Spinal cord (tissue), 10 donors: ENCODE data around the gene RAB30. TPM values are rescaled to one million over a fixed set of nuclear protein-coding genes. Genes with fewer than 3 reads are reported as not detected.
A peak's percentile ranks its signal among the peaks of the same experiment; 100 is the strongest.

Experiments
- DNase-seq, 6 donors: peaks; one replicate each; pipeline versions ENCODE4 v3.0.0 to v3.0.0-alpha.2; 2013 to 2015; ENCODE audit warnings: low spot score in 6 of 6, low read depth in 4 of 6
- H3K27ac ChIP-seq: one replicate; pipeline ENCODE4 v1.5.1; 2013; ENCODE audit warnings: low read depth, low read length, control low read depth
- H3K27me3 ChIP-seq: one replicate; pipeline ENCODE4 v1.6.1; 2013; ENCODE audit warnings: low read length; ENCODE audit not compliant: control insufficient read depth, insufficient read depth
- H3K36me3 ChIP-seq: one replicate; pipeline ENCODE4 v1.6.1; 2013; ENCODE audit warnings: low read length; ENCODE audit not compliant: control insufficient read depth, insufficient read depth
- H3K4me1 ChIP-seq: one replicate; pipeline ENCODE4 v1.6.1; 2013; ENCODE audit warnings: low read length; ENCODE audit not compliant: control insufficient read depth, insufficient read depth
- H3K4me3 ChIP-seq: one replicate; pipeline ENCODE4 v1.5.1; 2013; ENCODE audit warnings: low read depth, low read length, control low read depth
- H3K9me3 ChIP-seq: one replicate; pipeline ENCODE4 v1.6.1; 2013; ENCODE audit warnings: low read length; ENCODE audit not compliant: control insufficient read depth, insufficient read depth
- WGBS: methylation state at CpG from one replicate; pipeline ENCODE4 v1.1.5; 2013; ENCODE audit warnings: missing lambda C conversion rate; ENCODE audit not compliant: insufficient coverage; 5-methylcytosine and 5-hydroxymethylcytosine counted together
- polyA plus RNA-seq, 2 donors: library from polyadenylated mRNA; unstranded; fragments of 120-200 nt; gene quantifications; one replicate each; pipeline ENCODE4 v1.2.1, GENCODE V29; 2013; ENCODE audit not compliant: insufficient read length in 2 of 2
- total RNA-seq, 2 donors: library from RNA; depleted of rRNA in 1 of 2; stranded (reverse); fragments of 120-200 nt in 1 of 2; fragments of >200 nt in 1 of 2; gene quantifications; one replicate each; pipeline versions ENCODE4 v1.2.3 to v1.2.4, GENCODE V29; 2013 to 2014
- donor health status: healthy.

The RAB30 gene
- total and polyA plus RNA-seq, 4 donors: 24.3 to 69.8 (median 40.4) TPM

GRCh38 chr11:83006877-83007330 is 64.8 kb downstream of the RAB30 start:
- no peaks in the 10 kb centered on the region for H3K36me3 ChIP-seq
- WGBS: 67% methylated on average over 1 of the region's 1 CpG
- H3K27ac ChIP-seq: no peak overlapping the region
- DNase-seq: no peak
- H3K9me3 ChIP-seq: no peaks in the 10 kb centered on the region
- no peak overlapping the region for H3K4me3 ChIP-seq
- H3K27me3 ChIP-seq: no peaks in the 10 kb centered on the region
- H3K4me1 ChIP-seq: peaks cover 15% of the 10 kb centered on the region

DNA sequence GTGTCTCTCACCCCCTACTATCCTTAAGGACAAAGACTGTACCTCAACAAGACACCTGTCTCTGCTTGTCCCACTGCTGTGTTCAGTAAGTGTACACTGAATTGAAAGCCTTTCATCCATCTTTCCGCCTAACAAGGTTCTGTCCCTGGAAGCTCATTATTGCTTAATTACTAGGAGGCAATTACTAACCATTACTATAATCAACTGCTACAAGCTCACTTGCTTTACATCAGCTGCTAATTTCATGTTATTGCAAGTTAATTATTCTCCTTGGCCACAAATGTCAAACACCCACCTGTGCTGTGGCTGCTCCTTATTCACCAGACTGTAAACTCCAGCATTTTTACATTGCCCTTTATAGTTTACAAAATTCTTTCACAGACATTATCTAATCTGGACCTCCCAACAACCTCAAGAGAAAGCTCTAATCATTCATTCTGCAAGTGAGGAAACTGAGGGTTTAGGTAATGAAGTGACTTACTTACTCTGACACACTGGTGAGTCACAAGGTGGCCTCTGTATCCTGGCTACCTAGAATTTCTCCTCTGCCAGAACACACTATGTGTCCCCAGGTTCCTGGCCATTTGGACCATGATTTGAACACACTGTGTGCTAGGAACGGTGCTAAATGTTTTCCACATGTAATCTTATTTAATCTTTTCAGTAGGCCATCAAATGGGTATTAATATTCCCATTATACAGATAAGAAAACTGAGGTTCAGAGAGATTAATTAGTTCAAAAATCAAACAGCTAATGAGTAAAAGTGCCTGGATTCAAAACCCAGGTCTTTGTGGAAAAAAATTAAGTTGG is 66.7 kb downstream of the RAB30 start:
- no peaks in the 10 kb centered on the region for H3K36me3 ChIP-seq
- peaks cover 11% of the 10 kb centered on the region for H3K4me1 ChIP-seq
- 80% methylated on average over 1 of the region's 2 CpGs for WGBS
- no peak overlapping the region for H3K27ac ChIP-seq
- no peaks in the 10 kb centered on the region for H3K9me3 ChIP-seq
- no peak overlapping the region for H3K4me3 ChIP-seq
- no peaks in the 10 kb centered on the region for H3K27me3 ChIP-seq
- DNase-seq: peak in 2 of 6 donors; percentile 5 to 91

DNA sequence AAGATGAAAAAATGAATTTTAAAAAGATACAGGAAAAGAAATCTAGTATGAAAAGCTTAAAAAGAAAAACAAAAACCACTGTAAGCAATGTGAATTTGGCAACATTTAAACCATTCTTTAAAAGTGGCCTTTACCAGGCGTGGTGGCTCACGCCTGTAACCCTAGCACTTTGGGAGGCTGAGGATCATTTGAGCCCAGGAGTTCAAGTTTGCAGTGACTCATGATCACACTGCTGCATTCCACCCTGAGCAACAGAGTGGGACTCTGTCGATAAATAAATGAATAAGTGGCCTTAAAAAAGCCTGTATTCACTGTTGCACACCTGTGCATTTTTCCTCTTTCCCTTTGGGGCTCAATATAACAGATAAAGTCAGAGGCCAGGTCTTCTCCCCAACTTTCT is 69.2 kb downstream of the RAB30 start:
- Histone ChIP-seq H3K9me3 (no peaks in the 10 kb centered on the region), H3K27me3 (no peaks in the 10 kb centered on the region), H3K36me3 (no peaks in the 10 kb centered on the region), H3K27ac (no peak overlapping the region), H3K4me1 (peaks cover 4% of the 10 kb centered on the region), H3K4me3 (no peak overlapping the region)
- no peak for DNase-seq
- 100% methylated on average over 3 of the region's 3 CpGs for WGBS

DNA sequence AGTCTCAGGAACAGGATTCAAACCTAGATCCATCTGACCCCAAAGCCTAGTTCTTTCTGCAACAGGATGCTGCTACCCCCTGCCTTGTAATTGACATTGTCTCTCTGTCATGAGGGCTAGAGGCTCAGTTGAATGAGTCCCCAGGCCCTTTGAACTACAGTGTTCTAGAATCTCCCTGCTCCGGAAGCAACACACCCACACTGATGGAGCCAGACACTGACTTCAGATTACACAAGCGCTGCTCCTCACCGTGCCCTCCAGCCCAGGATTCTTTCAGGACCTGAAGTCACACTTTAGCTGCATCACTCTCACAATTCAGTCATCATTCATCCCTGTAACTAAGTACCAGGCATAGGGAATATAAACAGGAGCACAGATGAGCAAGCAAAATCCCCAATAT is 69.6 kb downstream of the RAB30 start:
- Histone ChIP-seq H3K36me3 (no peaks in the 10 kb centered on the region), H3K9me3 (no peaks in the 10 kb centered on the region), H3K27ac (no peak overlapping the region), H3K4me3 (no peak overlapping the region), H3K4me1 (peaks cover 2% of the 10 kb centered on the region), H3K27me3 (no peaks in the 10 kb centered on the region)
- no peak for DNase-seq
- WGBS: 74% methylated on average over 3 of the region's 3 CpGs

GRCh38 chr11:83000381-83000780 is 71.3 kb downstream of the RAB30 start:
- Histone ChIP-seq H3K4me3 (no peak overlapping the region), H3K4me1 (no peaks in the 10 kb centered on the region), H3K27me3 (no peaks in the 10 kb centered on the region), H3K9me3 (no peaks in the 10 kb centered on the region), H3K36me3 (no peaks in the 10 kb centered on the region), H3K27ac (no peak overlapping the region)
- DNase-seq: no peak
- 87% methylated on average over 2 of the region's 6 CpGs for whole genome bisulfite sequencing

DNA sequence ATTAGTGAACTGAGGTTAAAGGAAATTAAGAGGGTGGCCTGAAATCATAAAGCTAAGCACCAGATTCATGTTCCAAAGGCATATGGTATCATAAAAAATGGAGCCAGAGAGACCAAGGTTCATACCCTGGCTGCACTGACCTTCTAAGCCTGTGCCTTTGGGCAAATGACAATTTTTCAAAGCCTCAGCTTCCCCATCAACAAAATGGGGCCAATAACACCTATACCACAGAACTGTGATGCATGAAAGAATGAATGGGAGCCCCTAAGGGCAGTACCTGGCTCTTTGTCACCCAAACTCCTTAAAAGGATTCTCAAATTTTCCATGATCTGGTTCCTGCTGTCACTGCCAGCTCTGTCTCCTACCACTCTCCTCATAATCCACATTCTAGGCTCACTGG is 72.5 kb downstream of the RAB30 start:
- Histone ChIP-seq H3K4me1 (no peaks in the 10 kb centered on the region), H3K27ac (no peak overlapping the region), H3K36me3 (no peaks in the 10 kb centered on the region), H3K4me3 (no peak overlapping the region), H3K9me3 (no peaks in the 10 kb centered on the region), H3K27me3 (no peaks in the 10 kb centered on the region)
- DNase-seq: no peak

DNA sequence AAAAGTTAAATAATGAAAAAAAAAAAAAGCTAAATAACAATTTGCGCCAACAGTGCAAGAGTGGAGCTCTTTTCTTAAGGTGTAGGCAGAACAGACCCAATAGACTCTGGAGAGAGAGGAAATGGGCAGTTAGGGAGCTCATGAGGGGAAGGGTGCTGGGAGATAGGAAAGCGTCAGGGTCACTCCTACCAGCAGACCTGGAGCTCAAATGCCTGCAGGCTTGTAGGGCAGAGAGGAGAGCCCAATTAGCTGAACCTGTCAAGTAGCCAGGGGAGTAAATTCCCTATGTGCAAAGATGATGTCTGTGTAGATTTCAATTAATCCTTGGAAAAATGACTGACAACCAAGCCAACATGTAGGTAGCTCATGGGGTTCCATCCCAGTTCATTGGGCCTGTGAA is 73.0 kb downstream of the RAB30 start:
- Histone ChIP-seq H3K4me3 (no peak overlapping the region), H3K36me3 (no peaks in the 10 kb centered on the region), H3K9me3 (no peaks in the 10 kb centered on the region), H3K4me1 (no peaks in the 10 kb centered on the region), H3K27me3 (no peaks in the 10 kb centered on the region), H3K27ac (no peak overlapping the region)
- 92% methylated on average over 2 of the region's 2 CpGs for WGBS
- no peak for DNase-seq

DNA sequence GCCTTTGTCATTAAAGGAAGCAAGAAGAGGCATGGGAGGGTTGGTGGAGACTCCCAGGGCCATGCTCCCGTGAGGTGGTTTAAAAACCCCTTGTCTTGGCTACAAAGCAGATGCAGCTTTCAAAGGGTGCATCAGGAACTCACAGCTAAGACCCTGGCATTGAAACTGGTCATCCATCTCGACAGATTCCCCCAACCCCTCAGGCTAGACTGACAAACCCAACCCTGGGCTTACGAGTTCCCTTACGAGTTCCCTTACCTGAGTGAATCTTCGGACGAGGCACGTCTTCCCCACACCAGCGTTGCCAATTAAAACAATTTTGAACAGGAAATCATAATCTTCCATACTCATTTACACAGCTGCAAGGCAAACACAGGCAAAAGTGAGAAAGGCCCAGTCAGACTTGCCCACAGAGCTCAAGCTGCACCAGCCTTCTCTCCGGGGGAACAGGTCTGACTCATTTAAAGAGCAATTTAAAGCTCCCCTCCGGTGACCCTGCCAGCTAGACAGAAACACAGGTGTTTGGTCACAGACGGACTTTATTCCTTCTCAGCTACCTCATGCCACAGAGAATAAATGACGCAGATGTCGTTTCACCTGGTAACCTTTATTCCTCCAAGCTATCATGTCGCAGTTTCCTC is 74.6 kb downstream of the RAB30 start:
- WGBS: 70% methylated on average over 10 of the region's 14 CpGs
- H3K4me1 ChIP-seq: no peaks in the 10 kb centered on the region

DNA sequence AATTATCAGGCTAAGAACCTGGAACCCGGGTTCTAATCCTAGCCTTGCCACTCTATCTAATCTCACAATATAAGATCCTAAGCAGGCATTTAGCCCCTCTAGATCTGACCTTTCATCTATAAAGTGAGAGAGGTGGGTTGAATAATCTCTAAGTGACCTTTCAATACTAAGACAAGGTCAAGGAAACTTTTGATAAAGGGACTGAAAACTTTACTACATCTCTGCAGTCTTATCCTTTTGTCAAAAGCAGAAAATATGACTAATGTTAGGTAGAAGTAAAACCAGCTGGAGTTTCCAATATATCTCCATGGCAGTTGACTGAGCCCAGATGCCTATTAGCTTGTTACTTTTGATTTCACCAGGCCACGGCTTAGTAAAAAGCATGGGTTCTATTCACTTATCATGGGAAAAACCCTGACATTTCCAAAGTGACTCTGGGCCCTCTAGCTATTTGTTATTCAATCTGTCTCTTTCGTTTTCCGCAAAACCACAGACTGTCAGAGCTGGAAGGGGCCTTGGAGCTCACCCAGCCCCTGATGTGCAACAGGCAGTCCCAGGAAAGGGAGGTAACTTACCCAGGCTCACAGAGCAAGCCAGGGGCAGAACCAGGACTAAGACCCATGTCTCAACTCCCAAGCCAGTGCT is 75.8 kb downstream of the RAB30 start:
- 70% methylated on average over 3 of the region's 4 CpGs for WGBS
- Histone ChIP-seq H3K36me3 (peaks cover 5% of the 10 kb centered on the region), H3K9me3 (no peaks in the 10 kb centered on the region), H3K27me3 (no peaks in the 10 kb centered on the region), H3K4me1 (no peaks in the 10 kb centered on the region), H3K4me3 (no peak overlapping the region), H3K27ac (no peak overlapping the region)
- DNase-seq: no peak

More for the DNA sequence above, 74.6 kb downstream of the RAB30 start:
- no peak overlapping the region for H3K27ac ChIP-seq
- no peak for DNase-seq
- H3K27me3 ChIP-seq: no peaks in the 10 kb centered on the region
- no peak overlapping the region for H3K4me3 ChIP-seq
- peaks cover 5% of the 10 kb centered on the region for H3K36me3 ChIP-seq
- no peaks in the 10 kb centered on the region for H3K9me3 ChIP-seq
